Kasumi-1 (cell line): ENCODE data around the gene SIX4.
A peak's percentile ranks its signal among the peaks of the same experiment; 100 is the strongest.

Source experiments
- DNase-seq, 2 experiments: peaks; one replicate each; lab custom pipeline; 2025; lab: John Stamatoyannopoulos, UW

SIX4 gene

DNA sequence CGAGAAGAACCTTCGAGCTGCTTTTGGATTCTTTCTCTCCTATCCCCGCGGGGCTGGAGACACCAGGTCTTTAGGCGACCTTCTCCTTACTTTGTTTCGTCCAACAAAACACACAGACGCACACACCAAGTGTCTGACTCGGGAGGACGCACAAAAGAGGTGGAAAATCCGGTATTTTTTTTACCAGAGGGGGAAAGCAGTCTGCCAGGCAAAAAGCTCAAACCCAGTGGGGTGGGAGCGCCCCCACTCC, 2.1 kb downstream of the SIX4 start:
- DNase-seq = no peak

DNA sequence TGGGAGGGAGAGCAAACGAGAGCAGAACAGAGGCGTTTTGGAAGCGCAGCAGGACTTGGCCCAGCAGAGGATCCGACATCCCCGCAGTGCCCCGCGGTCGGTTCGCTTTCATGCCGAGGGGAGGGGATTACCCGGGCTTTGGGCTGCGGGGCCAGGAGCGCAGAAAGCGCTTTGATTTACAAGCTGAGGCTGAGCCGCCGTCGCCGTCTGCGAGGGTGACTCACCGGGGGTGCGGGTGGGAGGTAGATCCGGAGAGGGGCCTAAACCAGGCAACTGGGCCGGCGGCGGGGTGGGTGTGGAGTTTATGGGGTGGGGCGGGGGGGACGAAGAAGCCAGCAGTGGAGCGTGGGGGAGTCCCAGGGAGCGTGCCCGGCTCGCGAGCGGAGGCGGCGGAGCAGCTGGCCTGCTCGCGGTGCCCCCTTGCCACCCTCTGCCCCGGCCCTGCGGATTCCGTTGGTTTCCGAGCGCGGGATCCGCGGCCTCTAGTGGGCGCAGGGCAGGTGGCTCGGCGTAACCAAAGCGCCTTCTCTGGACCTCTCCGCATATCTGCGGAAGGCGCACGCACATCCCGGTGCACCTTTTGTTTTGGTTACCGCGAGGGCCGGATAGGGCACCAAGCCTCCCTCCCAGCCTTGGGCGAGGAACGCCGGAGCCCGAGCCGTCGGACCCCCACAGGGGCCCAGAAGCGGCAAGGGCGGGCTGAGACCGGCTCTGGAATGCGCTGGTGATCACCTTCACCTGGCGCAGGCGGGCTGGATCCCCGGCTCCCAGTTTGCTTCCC, 2.6 kb downstream of the SIX4 start:
- no peak for DNase-seq

- DNase-seq = no peak
These were observed 3.2 kb downstream of the SIX4 start for GRCh38 chr14:60720962-60721325.

DNA sequence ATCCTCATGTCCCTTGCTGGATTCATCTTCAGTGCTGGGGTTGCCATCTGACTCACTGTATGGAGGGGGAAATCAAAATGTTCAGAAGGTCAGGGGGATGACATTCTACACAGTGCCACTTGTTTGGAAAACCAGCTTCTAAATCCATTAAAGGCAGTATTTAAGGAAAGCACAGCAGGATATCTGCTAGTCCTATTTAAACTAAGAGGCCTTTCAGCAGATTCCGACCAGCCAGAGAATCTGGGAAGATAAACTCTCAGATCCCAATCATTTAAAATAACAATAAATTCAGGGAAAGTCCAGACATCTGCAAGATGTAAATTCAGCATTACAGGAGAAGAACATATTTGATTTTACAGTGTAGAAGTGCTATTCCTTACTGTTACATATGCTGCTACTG, 3.8 kb downstream of the SIX4 start:
- no peak for DNase-seq

GRCh38 chr14:60713513-60713912, 10.6 kb downstream of the SIX4 start:
- no peak for DNase-seq

GRCh38 chr14:60710494-60710893, 13.7 kb downstream of the SIX4 start:
- DNase-seq = no peak

GRCh38 chr14:60707858-60708257, 16.3 kb downstream of the SIX4 start:
- no peak for DNase-seq

DNA sequence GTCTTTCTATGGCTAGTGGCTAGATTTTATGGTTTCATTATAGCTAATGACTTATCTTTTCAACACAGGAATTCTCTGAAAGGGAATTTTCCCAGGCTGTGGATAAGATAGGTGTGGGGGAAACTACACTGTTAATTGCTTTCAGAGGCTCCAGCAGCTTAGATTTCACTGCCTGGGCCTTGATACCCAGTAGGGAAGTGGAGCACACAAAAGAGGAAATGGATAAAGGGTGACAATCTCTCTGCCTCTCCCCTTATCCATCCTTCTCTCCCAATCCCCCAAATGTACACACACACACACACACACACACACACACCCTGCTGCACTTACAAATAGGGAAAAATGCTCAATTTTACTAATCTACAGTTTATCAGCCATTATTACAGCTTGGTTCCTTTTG, 19.1 kb downstream of the SIX4 start:
- peak in 1 of 2 experiments; percentile 15 for DNase-seq

DNA sequence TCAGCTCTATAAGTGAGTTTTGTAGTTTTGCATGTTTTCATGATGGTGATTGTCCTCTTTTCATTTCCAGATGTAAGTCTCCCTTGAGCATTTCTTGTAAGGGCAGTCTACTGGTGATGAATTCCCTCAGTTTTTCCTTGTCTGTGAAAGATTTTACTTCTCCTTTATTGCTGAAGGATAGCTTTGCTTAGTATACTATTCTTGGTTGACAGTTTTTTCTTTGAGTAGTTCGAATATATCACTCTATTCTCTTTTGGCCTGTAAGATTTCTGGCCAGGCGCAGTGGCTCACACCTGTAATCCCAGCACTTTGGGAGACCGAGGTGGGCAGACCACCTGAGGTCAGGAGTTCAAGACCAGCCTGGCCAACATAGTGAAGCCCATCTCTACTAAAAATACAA, 23.6 kb downstream of the SIX4 start:
- DNase-seq = no peak

GRCh38 chr14:60695327-60695726, 28.8 kb downstream of the SIX4 start:
- peak; percentile 33 to 34 for DNase-seq

DNA sequence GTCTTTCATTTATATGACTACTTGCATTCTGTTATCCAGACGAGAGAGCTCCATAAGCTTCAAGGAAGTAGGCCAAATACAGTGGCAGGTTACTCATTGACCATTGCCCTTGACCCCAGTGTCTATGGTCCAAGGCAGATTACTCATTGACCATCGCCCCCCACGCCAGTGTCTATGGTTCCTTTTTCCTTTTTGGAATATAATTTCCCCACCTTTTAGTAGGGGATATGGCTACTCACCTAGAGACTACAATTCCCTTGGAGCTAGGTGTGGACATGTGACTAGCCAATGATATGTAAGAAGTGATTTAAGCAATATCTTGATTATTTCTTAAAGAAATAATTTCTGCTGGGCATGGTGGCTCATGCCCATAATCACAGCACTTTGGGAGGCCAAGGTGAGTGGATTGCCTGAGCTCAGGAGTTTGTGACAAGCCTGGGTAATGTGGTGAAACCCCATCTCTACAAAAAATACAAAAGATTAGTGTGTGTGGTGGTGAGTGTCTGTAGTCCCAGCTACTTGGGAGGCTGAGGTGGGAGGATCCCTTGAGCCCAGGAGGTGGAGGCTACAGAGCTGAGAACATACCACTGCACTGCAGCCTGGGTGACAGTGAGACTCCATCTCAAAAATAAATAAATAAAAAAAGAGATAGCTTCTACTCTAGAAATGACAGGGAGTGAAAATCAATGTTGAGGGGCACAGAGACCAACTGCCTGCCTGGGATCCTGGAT, 32.6 kb downstream of the SIX4 start:
- no peak for DNase-seq

DNA sequence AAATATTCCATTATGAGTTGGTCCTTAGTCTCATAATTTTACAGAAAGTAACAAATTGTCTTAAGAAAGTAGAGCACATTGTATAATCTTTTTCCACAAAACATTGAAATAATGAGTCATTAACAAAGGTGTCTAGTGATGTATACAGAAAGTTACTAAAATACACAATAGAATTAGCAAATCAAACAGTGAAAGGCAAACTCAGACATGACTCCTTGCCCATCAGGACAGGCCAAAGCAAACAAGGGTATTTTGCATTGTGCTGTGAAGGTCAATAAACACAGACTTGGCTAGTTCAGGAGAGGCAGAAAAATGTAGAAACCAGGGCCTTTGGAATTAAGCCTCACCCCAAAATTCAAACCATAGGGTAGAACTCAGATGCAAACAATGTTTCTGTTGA, 37.3 kb downstream of the SIX4 start:
- DNase-seq = no peak

DNA sequence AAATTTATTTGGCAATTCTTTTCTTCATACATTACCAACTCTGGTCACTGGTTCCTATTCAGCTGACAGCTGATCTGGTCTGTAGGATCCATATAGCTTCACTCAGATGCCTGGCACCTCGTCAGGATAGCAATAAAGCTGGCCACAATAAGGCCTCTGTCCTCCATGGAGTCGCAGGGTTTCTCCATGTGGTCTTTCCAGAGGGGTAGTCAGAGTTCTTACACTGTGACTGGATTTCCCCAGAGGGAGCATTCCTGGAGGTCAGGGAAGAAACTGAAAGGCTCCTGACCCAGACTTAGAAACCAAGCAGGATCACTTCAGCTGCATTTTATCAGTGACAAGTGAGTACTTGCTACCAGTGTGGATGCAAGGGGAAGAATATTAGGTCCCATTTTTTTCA, 39.9 kb downstream of the SIX4 start:
- no peak for DNase-seq

DNA sequence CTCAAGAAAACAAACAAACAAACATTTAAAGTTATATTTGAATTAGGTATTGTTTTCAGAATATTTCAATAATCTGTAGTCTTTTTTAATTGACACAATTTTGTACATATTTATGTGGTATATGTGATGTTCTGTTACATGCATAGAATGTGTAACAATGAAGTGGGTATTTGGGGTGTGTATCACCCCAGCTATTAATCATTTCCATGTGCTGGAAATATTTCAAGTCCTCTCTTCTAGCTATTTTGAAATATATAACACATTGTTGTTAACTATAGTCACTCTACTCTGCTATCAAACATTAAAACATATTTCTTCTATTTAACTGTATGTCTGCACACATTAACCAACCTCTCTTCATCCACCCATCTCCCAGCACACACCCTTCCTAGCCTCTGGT, 42.9 kb downstream of the SIX4 start:
- DNase-seq = no peak

- no peak for DNase-seq
These were observed 43.6 kb downstream of the SIX4 start for GRCh38 chr14:60680511-60680910.

GRCh38 chr14:60679566-60680258, 44.4 kb downstream of the SIX4 start:
- DNase-seq = no peak

- DNase-seq = no peak
These were observed 46.5 kb downstream of the SIX4 start for GRCh38 chr14:60677701-60678100.

GRCh38 chr14:60670989-60671388, 53.2 kb downstream of the SIX4 start:
- no peak for DNase-seq

DNA sequence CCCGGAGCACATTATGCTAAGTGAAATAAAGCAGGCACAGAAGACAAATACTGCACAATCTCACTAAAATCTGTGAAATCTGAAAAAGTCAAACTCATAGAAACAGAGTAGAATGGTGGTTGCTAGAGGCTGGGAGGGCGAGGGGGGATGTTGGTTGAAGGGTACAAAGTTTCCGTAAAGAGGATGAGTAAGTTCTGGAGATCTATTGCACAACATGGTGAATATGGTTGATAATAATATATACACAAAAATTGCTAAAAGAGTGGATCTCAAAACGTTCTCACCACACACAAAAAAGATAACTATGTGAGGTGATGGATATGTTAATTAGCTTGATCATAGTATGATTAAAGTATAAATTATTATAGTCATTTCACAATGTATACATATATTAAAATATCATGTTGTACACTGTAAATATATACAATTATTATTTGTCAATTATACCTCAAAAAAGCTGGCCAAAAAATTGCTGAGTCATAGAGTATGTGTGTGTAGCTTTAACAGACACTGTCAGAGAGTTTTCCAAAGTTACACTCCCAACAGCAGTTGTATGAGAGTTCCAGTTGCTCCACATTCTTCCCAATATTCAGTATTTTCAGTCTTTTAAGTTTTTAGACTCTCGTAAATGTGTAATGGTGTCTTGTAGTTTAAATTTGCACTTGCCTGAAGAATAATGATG, 55.6 kb downstream of the SIX4 start:
- no peak for DNase-seq

DNA sequence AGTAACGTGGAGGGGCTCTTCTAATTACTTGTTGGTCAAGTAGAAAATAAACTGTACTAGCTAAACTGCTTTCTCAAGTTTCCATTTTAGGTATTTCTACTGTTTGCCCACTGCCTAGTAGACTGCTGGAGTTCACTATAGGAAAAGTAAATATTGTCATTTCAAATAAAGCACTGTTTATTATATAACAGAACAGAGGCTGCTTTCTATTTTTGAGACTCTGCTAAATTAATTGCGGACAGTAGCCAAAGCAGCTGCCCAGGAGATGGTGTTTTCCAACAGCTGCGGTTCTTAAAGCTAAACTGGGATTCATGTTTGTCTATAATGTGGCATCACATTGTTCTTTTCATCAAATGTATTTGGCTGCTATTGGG, 59.0 kb downstream of the SIX4 start:
- no peak for DNase-seq

- DNase-seq = no peak
These were observed 61.2 kb downstream of the SIX4 start for GRCh38 chr14:60662982-60663381.

DNA sequence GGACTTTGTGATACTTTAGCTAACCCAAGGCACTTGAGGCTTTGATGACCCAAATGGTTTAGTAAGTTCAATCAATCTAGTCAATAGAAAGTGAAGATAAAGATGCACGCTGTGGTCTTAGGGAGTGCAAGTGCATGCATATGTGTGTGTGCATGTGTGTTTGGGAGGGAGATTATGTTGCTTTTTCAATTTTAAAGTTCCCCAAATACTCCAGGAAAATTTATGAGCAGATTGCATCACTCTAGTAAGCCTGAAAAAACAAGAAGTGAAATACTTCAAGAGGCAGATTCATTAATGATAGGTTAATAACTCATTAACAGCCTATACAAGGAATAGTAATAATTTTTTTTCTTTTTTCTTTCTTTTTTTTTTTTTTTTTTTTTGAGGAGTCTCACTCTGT, 62.4 kb downstream of the SIX4 start:
- no peak for DNase-seq
